ENCODE data around the gene ANKS3. TPM values are rescaled to one million over a fixed set of nuclear protein-coding genes. Genes with fewer than 3 reads are reported as not detected.

ANKS3 gene
- polyA plus RNA-seq, 4 donors, result 17.0 to 36.0 (median 22.6) TPM

DNA sequence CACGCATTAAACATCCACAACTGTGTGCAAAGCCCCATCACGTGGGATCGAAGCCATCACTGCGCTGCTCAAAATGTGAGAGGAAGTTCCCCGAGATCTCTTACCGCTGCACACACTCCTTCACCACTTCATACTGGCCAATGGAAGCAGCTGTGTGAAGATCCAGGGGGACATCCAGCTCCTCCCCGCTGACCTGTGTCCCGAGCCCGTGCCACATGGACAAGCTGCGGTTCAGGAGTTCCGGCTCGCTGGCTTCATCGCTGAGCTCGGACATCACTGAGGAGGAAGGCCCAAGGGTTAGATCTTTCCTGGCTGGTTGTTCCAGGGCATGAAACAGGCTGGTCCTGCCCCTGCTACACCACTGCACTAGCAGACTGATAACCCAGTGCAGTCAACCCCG is 4.2 kb downstream of the ANKS3 start:
- DNase-seq (ENCODE audit: low read depth in 4 of 4, low spot score in 3 of 4), result no peak

DNA sequence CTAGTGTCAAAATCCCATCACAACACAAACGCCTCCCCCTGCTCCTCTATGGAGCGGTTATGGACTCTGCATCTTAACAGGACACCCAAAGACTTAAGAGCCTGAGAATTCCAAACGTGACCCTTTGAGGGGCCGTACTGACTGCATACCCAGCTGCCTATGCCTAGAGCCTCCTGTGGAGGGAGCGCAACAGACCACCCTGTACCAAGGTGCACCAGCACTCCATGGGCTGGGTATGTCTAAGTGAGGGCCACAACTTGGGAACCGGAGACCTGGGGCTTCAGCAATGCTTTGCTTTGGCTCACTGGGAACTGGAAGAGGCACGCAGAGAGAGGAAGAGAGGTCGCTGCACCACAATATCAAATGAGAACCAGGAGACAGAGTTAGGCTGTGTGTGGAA is 5.4 kb downstream of the ANKS3 start:
- DNase-seq (ENCODE audit: low read depth in 4 of 4, low spot score in 3 of 4), result no peak

DNA sequence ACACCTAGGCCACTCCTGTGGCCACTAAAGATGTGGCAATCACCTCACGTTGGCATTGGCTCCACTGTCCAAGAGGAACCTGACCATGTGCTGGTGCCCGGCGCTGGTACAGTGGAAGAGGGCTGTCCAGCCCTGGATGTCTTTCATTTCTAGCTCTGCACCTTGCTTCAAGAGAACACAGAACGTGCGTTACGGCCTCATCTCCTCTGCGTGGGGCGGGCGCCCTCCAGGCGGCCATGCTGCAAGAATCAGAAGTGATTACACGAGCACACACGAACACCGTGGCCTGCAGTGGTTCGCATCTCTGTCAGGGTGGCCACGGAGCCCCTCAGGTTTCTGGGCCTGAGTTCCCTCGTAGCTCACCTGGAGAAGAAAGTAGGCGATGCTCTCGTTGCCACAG is 7.5 kb downstream of the ANKS3 start:
- no peak for DNase-seq (ENCODE audit: low read depth in 4 of 4, low spot score in 3 of 4)

DNA sequence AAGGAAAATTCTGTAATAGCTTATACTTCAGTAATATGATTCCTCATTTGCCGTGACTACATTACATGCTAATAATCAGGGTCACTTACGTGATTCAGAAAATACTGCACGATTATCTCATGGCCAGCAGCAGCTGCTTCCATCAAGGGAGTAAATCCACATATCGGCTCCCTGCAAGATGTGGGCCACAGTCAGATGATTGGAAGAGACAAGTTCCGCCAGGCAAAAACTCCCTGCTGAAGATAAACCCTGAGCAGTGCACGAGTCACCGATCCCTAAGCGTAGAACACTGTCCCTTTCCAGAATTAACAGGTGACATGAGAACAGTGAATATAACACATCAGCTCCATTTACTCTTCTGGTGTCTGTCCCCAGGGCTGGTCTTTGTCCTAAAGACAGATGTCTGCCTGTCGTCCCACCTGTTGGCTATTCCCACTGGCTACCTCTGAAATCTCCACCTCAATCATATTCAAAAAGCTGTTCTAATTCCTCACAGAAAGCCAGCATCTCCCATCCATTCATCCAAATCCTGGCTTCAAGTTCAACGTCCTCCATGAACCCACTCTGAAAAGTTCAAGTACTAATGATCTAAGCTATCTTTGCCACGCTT is 9.3 kb downstream of the ANKS3 start:
- DNase-seq (ENCODE audit: low read depth in 4 of 4, low spot score in 3 of 4), result no peak

DNA sequence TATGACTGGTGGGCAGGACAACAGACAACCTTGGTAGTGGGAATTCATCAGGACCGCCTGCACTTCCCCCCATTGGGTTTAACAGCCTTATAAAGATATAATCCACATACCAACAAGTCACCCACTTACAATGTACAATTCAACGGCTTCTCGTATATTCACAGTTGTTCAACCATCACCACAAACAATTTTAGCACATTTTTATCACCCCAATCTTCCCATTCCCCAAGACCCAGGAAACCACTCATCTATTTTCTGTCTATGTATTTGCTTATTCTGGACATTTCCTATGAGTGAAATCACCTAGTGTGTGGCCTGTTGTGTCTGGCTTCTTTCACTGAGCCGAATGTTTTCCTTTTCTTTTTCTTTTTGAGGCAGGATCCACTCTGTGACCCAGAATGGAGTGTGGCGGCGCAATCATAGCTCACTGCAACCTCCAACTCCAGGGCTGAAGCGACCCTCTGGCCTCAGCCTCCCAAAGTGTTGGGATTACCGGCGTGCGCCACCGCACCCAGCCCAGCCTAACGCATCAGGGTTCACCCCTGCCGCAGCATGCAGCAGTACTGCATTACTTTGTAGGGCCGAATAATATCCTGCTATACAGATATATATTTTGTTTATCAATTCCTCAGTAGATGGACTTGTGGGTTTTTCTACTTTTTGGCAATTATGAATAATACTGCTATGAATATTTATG is 10.9 kb downstream of the ANKS3 start:
- DNase-seq (ENCODE audit: low read depth in 4 of 4, low spot score in 3 of 4), result no peak

DNA sequence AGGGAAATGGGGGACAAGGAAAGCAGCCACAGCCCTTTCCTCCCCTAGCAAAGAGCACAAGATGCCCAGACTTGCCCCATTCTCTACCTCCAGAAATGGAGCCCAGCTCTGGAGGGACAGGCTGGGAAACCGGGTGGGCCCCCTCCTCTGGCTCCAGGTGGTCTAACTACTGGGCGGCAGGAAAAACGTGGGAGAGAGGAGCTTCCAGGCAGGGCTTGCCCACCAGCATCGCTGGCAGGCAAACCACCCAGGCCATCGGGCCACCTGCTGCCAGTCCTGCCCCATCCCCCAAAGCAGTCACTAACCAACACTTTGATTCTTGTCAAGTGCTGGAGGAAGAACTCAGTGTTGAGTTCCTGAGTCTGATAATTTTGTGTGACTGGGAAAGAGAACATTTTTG is 15.6 kb downstream of the ANKS3 start:
- DNase-seq (ENCODE audit: low read depth in 4 of 4, low spot score in 3 of 4), result no peak

DNA sequence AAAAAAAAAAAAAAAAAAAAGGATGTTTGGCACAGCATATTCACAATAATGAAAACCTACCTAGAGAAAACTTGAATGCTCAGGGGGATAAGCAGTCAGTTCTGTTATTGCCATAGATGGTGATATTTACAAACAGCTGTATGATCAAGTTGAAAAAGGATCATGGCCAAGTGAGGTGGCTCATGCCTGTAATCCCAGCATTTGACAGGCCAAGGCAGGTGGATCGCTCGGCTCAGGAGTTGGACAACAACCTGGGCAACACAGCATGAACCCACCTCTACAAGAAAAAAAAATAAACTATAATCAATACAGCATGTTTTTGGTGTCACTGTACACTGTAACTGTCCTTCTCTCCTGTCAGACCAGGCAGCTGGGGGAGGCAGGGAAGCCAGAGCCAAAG is 19.1 kb downstream of the ANKS3 start:
- DNase-seq (ENCODE audit: low read depth in 4 of 4, low spot score in 3 of 4), result no peak

DNA sequence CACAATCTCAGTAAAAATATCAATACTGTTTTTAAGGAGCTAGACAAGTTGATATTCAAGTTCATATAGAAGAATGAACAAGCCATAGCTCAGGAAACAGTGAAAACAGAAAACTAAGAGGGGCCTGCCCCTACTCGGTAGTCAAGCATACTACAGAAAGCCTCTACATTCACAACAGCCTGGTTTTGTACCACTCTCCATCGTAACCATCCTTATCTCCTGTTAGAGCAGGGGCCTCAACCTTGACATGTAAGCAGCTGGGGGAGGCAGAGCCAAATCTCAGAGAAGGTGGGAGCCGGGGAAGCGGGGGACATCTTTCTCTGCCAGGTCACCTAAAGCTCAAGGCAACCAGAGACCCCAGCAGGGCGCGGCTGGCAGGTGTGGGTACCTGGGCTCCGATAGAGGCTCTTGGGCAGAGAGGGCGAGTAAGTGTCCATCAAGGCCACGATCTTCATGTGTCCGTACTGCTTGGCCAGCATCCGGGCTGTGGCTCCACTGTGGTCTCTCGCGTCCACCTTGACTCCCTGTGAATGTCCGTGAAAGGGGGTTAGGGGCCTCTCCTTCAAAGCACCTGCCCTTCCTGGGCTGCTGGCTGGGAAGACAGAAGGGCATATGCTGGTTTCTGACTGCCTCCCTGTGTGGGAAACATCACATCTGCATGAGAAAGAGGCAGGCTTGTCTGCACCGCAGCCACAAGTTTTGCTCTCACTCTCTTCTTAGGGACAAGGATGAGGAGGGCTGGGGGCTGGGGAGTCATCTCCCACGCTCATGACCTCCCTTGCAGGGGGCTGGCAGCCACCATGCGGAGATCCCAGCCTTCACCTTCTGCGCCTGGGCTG is 20.2 kb downstream of the ANKS3 start:
- DNase-seq (ENCODE audit: low read depth in 4 of 4, low spot score in 3 of 4), result no peak

DNA sequence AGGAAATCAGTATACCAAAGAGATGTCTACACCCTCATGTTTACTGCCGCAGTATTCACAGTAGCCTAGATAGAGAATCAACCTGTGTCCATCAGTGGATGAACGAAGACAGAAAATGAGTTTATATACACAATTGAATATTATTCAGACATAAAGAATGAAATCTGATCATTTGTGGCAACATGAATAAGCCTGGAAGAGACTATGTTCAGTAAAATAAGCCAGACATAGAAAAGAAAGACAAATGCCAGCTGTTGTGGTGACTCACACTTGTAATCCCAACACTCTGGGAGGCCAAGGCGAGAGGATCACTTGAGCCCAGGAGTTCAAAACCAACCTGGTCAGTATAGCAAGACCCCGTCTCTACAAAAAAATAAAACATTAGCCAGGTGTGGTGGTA is 24.6 kb downstream of the ANKS3 start:
- DNase-seq (ENCODE audit: low read depth in 4 of 4, low spot score in 3 of 4), result no peak

DNA sequence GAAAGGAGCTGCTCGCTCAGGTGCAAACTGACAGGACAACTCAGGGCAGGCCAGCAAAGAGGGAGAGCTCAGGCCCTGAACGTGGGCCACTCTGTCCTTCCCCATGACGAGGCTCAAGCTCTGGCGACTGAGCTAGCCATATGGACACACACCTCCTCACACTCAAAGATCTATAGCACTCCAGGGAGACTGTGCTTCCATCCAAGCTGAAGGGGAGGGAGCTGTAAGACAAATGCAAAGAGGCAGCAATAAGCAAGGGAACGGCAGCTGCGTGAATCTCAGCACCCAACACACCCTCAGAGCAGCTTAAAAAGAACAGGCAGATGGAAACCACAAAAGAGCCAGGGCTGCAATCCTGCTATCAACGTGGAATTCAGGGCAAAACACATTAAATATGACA is 27.2 kb downstream of the ANKS3 start:
- no peak for DNase-seq (ENCODE audit: low read depth in 4 of 4, low spot score in 3 of 4)

DNA sequence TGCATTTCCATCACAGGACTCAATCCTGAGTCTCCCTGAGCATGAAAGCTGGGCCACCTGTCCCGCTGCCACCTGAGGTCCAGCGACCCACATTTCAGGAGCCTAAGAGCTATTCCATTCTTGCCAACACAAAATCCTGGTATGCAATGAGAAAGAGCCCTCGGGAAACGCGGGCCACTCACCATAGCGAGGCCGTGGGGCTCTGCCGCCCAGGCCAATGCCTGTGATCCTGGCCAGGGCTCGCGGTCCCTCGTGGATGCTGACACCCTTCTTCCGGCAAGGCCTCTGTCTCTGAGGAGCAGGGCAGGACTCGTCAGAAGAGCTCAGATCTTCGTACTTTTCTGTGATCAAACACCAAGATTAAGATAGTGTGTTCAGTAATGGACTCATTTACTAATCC is 29.2 kb downstream of the ANKS3 start:
- DNase-seq (ENCODE audit: low read depth in 4 of 4, low spot score in 3 of 4), result no peak

DNA sequence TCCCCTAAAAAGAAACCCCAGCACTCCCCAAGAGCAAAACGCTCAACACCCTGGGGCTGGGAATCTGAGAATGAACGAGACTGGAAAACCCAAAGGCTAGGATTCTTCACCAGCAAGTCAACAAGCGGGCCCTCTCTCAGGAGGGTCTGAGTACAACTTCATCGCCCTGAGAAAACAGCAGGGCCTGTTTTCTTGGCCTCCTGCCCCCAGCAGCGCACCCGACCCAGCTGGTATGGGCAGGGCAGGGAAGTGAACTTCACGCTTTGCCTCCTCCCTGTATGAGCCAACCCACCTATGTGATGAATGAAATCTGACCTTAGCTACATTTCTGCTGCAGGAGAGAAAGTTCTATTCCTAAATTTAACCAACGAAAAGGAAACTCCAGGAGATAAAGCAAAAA is 29.6 kb downstream of the ANKS3 start:
- no peak for DNase-seq (ENCODE audit: low read depth in 4 of 4, low spot score in 3 of 4)

DNA sequence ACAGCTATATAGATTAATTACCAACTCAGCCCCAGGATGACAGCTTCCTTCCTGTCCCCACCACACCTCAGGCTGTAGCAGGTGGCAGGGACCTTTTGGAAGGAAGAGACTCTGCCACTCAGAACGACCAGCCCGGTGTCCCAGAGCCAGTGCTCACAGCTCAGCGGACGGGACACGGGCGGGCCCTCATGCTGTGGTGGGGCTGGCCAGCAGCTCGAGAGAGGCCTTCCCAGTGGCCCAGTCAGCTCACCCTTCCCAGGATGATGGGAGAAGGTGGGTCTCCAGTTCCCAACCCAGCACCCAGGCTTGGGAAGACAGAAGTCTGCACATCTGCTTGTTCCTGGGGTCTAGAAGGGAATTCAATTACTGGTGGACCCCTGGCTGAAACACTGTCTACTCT is 30.2 kb downstream of the ANKS3 start:
- DNase-seq (ENCODE audit: low read depth in 4 of 4, low spot score in 3 of 4), result no peak

DNA sequence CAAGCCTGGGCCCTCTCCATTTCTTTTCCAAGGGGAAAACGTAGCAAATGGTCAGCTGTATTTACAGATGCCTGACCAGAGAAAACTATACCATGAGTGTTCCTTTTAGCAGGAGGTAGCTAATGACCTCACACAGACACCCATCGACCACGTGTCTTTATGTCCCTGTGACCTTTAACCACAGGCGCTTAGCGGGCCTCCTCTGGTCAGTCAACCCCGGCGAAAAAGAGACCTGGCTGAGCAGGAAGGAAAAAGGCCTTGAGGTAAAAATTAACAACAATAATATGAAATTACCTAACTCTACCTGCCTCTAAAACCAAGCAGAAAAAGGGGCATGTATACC is 31.6 kb downstream of the ANKS3 start:
- no peak for DNase-seq (ENCODE audit: low read depth in 4 of 4, low spot score in 3 of 4)

DNA sequence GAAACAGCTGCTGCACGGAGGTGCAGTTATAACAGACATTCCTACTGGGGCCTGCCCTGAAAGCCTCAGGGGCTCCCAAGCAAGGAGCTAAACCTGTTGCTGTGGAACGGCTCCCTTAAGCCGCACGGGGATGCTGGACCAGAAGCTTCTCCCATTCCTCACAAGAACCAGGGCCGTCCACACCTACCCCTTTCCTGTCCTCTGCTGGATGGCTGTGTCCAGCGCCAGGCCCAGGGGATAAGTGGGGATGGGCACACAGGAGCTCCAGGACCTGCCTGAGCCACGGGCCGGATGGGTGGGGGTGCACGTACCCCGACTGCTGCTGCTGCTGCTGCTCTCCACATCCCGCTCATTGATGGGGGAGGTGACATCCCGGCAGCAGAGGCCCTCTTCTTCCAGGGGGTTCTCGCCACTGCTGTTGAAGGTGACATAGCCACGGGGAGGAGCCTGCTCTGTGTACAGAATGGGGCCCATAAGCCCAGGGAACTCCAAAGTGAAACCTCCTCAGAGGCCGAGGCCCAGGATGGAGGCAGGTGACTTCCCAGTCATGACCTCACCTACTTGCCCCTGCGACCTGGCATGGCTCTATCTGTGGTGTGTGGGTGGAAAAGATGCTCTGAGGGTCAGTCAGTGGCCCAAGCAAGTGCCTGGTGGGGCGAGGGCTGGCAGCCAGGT is 32.1 kb downstream of the ANKS3 start:
- DNase-seq (ENCODE audit: low read depth in 4 of 4, low spot score in 3 of 4), result no peak

DNA sequence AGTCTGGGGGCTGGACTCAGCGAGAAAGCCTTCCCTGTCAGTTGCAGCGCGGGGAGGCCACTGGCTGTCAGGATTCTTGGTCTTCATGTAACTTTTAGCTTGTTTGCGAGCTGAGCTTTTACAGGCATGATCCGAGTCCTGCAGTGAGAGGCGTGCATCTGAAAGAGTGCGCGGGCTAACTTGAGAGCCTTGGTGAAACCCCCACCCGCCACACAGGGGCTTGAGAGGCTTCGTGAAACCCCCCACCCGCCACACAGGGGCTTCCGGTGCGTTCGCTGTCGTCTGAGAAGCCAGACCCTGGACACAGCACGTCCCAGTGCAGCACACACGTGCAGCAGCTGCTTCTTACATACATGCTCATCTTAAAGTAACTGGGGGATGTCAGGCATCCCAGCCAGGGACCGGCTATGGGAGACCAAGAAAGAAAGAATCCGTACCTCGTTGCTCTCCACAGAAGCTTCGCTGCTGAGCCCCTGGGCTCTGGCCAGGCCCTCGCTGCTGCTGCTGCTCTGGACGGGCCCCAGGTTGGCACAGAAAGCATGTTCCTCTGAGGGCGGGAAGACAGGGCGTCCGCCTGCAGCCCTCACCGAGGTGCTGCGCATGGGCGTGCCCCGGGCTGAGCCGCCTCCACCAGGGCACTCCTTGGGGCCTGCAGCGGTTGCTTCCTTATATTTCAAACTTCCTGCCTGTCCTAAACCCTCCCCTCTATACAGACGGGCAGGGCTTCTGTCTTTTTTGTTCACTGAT is 32.9 kb downstream of the ANKS3 start:
- DNase-seq (ENCODE audit: low read depth in 4 of 4, low spot score in 3 of 4), result no peak

DNA sequence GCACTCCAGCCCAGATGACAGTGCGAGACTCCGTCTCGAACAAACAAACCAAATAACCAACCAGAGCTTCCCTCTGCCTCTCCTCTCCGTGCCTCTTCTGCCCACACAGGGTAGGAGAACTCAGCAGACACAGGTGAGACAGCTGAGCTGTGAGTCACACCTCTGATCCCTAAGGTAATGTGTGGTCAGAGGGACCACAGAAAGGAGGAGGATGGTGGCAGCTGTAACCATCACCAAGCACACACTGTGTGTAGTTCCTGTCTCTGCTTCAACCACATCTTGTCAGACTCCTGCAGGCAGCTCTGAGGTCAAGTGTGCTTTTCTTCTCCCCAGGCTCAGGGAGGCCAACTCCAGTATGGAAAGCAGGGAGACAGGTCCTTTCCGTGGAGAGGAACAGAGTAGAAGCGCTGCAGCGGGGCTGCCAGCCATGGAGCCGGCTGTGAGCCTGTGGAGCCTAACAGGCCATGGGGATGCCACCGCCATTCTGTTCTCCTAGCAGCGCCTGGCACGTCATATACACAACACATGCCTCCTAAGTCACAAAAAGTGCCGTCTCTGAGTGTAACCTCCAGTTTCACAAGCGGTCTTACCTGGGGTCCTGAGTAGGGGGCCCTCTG is 33.6 kb downstream of the ANKS3 start:
- DNase-seq (ENCODE audit: low read depth in 4 of 4, low spot score in 3 of 4), result no peak

DNA sequence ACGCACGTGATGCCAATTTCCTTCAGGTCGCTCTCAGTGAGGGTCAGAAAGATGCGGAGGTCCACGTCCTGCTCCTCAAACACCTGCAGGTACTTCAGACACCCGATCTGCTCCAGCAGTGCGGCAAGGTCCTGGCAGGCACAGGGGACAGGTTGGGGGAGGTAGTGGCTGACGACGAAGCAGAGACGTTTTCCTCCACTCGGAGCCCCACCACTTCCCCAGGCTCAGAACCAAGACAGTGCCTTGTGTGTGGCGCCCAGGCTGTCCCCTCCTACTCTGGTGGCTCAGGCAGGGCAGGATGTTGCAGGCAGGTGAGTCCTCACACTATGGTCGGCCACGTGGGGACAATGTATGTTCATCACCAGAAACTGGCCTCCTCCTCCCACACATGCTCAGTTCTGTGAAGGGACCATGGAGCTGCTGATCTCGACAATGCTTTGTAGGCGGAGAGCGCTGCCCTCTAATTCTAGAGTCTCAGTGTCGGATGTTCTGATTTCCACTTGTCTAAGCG is 35.0 kb downstream of the ANKS3 start:
- no peak for DNase-seq (ENCODE audit: low read depth in 4 of 4, low spot score in 3 of 4)

DNA sequence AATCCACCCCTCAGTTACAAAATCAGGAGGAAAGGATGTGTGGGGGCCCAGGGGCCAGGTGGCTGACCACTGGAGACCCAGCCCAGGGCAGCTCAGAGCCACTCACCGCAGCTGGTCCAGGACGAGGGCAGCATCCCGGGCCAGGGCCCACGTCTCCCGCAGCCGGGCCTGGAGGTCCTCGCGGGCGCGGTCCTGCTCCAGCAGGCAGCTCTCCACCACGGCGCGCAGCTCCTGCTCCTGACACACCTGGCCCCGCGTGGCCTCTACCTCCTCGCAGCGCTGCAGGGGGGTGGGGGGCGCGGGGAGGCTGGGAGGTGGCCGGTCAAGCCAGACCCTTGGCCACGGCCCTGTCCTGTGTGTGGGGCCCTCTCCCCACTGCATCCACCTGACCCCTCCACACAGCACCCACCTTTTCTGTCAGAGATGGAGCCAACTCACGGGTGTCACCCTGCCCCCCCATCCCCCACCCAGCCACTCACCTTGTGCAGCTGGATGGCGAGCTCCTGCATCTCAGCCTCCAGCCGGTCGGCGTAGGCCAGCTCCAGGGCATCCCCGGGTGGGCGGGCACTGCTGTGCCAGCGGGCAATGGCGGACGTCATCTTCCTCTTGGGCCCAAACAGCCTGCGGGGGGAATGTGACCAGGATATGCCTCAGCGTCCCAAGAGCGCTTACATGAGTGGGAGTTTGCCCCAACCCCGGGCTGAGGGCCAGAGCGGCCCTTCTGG is 35.6 kb downstream of the ANKS3 start:
- no peak for DNase-seq (ENCODE audit: low read depth in 4 of 4, low spot score in 3 of 4)
